K562 (cell line): ENCODE results near the gene NR1D1. TPM values are rescaled to one million over a fixed set of nuclear protein-coding genes. Genes with fewer than 3 reads are reported as not detected.
A peak's percentile ranks its signal among the peaks of the same experiment; 100 is the strongest.

Experiments
- ARID4B ChIP-seq: sonication (generic); formaldehyde crosslinking; IDR thresholded peaks from 2 replicates; pipeline ENCODE4 v1.8.0; 2022; ENCODE audit warnings: mild to moderate bottlenecking, missing genetic modification reagents
- CBFA2T3 ChIP-seq: fragments of 450-650 bp; IDR thresholded peaks from 2 replicates; pipeline ENCODE4 v1.6.1; 2017
- CHD1 ChIP-seq: fragments of 200-600 bp; sonication (generic); IDR thresholded peaks from one replicate; pipeline ENCODE4 v1.6.1; 2012; ENCODE audit warnings: mild to moderate bottlenecking, moderate library complexity, low read length, inconsistent platforms
- CTCFL ChIP-seq: IDR thresholded peaks from 2 replicates; pipeline ENCODE4 v1.6.1; 2011; ENCODE audit warnings: borderline replicate concordance, low read depth, mild to moderate bottlenecking, moderate library complexity, low read length; ENCODE audit not compliant: insufficient read depth, poor library complexity, severe bottlenecking
- ELF4 ChIP-seq: fragments of 450-650 bp; formaldehyde crosslinking; IDR thresholded peaks from 2 replicates; pipeline ENCODE4 v1.4.0; 2022; ENCODE audit warnings: missing genetic modification characterization
- HIVEP1 ChIP-seq: fragments of 250-450 bp; sonication (Bioruptor Pico); IDR thresholded peaks from 2 replicates; pipeline ENCODE4 v1.4.0; 2020; ENCODE audit warnings: mild to moderate bottlenecking
- HNRNPL ChIP-seq: fragments of 200-400 bp; formaldehyde crosslinking; IDR thresholded peaks from 2 replicates; pipeline ENCODE4 v1.6.1; 2017; ENCODE audit warnings: low read depth, mild to moderate bottlenecking, low read length
- PHF21A ChIP-seq: fragments of 450-650 bp; IDR thresholded peaks from 2 replicates; pipeline ENCODE4 v1.6.1; 2017; ENCODE audit warnings: low read depth, borderline replicate concordance
- POLR2H ChIP-seq: IDR thresholded peaks from 2 replicates; pipeline ENCODE4 v1.6.1; 2016; ENCODE audit warnings: missing genetic modification characterization, low read depth, mild to moderate bottlenecking, control low read depth, missing compliant biosample characterization, moderate library complexity
- PTTG1 ChIP-seq: fragments of 450-650 bp; IDR thresholded peaks from 2 replicates; pipeline ENCODE4 v1.6.1; 2016; ENCODE audit warnings: low read depth, mild to moderate bottlenecking, missing genetic modification characterization, missing compliant biosample characterization
- TEAD1 ChIP-seq, 2 experiments: fragments of 450-650 bp in 1 of 2; sonication (generic) in 1 of 2; formaldehyde crosslinking; IDR thresholded peaks; 2 replicates each; pipeline versions ENCODE4 v1.4.0 to v1.8.0; 2020 to 2022; ENCODE audit warnings: mild to moderate bottlenecking in 2 of 2, missing genetic modification reagents in 1 of 2
- ZNF324 ChIP-seq: fragments of 250-450 bp; sonication (Bioruptor Pico); IDR thresholded peaks from 2 replicates; pipeline ENCODE4 v1.4.0; 2020; ENCODE audit warnings: mild to moderate bottlenecking
- ZNF384 ChIP-seq: IDR thresholded peaks from 2 replicates; pipeline ENCODE4 v1.6.1; 2012; ENCODE audit warnings: low read depth, low read length, improper control_type of control experiment
- ZNF444 ChIP-seq: fragments of 250-450 bp; sonication (Bioruptor Pico); IDR thresholded peaks from 2 replicates; pipeline ENCODE4 v1.4.0; 2020; ENCODE audit warnings: mild to moderate bottlenecking, moderate library complexity
- polyA plus RNA-seq, 8 experiments: library from polyadenylated mRNA; depleted of rRNA in 4 of 8; stranded (reverse) in 5 of 8; unstranded in 3 of 8; fragments of >200 nt; fragmentation: Nextera tagmentation in 2 of 8; fragmentation: Illumina TruSeq in 1 of 8; extraction: Ambion mirVana in 2 of 8; extraction: Trizol in 1 of 8; gene quantifications; 2 replicates each; pipeline versions ENCODE4 v1.2.1 to v1.2.3, GENCODE V29; 2011 to 2014; ENCODE audit warnings: inconsistent platforms in 1 of 8, missing spikeins in 1 of 8
- total RNA-seq, 7 experiments: library from RNA; depleted of rRNA in 6 of 7; stranded (reverse); fragments of >200 nt in 6 of 7; fragmentation: Illumina TruSeq in 2 of 7; extraction: Trizol in 2 of 7; gene quantifications; 2 replicates each; pipeline versions ENCODE4 v1.2.1 to v1.2.3, GENCODE V29; 2011 to 2021; ENCODE audit warnings: low replicate concordance in 1 of 7
- TF ChIP-seq, protein P1 (sequence below): sonication (generic); formaldehyde crosslinking; IDR thresholded peaks from 2 replicates; pipeline ENCODE4 v1.9.0; 2022; ENCODE audit warnings: mild to moderate bottlenecking, missing genetic modification reagents
- TF ChIP-seq, protein P2 (sequence below): sonication (generic); formaldehyde crosslinking; IDR thresholded peaks from 2 replicates; pipeline ENCODE4 v1.8.1; 2023; ENCODE audit warnings: mild to moderate bottlenecking, missing genetic modification reagents

The NR1D1 gene
- total and polyA plus RNA-seq, 9 of the 15 experiments (the other 6 are each of a cell fraction or from before 2014, with no cell fraction given), result 0.25 to 7.7 (median 0.65) TPM

- TF ChIP-seq ZNF444 (CRISPR knock-in tag) (peak; percentile 97), CTCFL (peak; percentile 67), POLR2H (no peak), HIVEP1 (CRISPR knock-in tag) (0 out of 2 replicates have a peak, but pooled peaks have one; percentile 6), CHD1 (no peak), HNRNPL (0 out of 2 replicates have a peak, but pooled peaks have one; percentile 24), PHF21A (0 out of 2 replicates have a peak, but pooled peaks have one; percentile 17), ARID4B (CRISPR knock-in tag) (0 out of 2 replicates have a peak, but pooled peaks have one; percentile 29), CBFA2T3 (peak; percentile 3; the same call in 1 of the 2 replicates), ZNF384 (no peak), ZNF324 (CRISPR knock-in tag) (no peak), ELF4 (peak; percentile 50; the same call in 1 of the 2 replicates), PTTG1 (no peak), TEAD1 (CRISPR knock-in tag; IDR thresholded peaks at IDR 0.05) (0 out of 4 replicates have a peak, but pooled peaks of 1 of the 2 experiments have one; percentile 13)
- TF ChIP-seq, protein P1, sequence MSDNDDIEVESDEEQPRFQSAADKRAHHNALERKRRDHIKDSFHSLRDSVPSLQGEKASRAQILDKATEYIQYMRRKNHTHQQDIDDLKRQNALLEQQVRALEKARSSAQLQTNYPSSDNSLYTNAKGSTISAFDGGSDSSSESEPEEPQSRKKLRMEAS (CRISPR knock-in tag), result no peak
- TF ChIP-seq, protein P2, sequence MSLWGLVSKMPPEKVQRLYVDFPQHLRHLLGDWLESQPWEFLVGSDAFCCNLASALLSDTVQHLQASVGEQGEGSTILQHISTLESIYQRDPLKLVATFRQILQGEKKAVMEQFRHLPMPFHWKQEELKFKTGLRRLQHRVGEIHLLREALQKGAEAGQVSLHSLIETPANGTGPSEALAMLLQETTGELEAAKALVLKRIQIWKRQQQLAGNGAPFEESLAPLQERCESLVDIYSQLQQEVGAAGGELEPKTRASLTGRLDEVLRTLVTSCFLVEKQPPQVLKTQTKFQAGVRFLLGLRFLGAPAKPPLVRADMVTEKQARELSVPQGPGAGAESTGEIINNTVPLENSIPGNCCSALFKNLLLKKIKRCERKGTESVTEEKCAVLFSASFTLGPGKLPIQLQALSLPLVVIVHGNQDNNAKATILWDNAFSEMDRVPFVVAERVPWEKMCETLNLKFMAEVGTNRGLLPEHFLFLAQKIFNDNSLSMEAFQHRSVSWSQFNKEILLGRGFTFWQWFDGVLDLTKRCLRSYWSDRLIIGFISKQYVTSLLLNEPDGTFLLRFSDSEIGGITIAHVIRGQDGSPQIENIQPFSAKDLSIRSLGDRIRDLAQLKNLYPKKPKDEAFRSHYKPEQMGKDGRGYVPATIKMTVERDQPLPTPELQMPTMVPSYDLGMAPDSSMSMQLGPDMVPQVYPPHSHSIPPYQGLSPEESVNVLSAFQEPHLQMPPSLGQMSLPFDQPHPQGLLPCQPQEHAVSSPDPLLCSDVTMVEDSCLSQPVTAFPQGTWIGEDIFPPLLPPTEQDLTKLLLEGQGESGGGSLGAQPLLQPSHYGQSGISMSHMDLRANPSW (CRISPR knock-in tag), result 0 out of 2 replicates have a peak, but pooled peaks have one; percentile 51
These were observed 25.0 kb downstream of the NR1D1 start (continued) for GRCh38 chr17:40075201-40075941.
